Measurements from ENCODE around the gene OR51B5. TPM values are rescaled to one million over a fixed set of nuclear protein-coding genes. Genes with fewer than 3 reads are reported as not detected.

The OR51B5 gene
- total RNA-seq, 1 experiment from 2014 or later = not detected

- no TSS peak for BruUV-seq (replicated peaks)
- Mint-ChIP-seq H3K9me3 (ENCODE audit: unreplicated experiment) (no peaks in the 10 kb centered on the region), H3K27ac (ENCODE audit: low read depth, unreplicated experiment) (no peak overlapping the region), H3K4me1 (ENCODE audit: insufficient read depth, unreplicated experiment) (no peaks in the 10 kb centered on the region), H3K36me3 (ENCODE audit: insufficient read depth, unreplicated experiment) (no peaks in the 10 kb centered on the region), H3K4me3 (ENCODE audit: unreplicated experiment) (no peak overlapping the region), H3K27me3 (ENCODE audit: insufficient read depth, unreplicated experiment) (peaks cover 30% of the 10 kb centered on the region)
- no peak for DNase-seq (ENCODE audit: unreplicated experiment)
- intact Hi-C loops (cut with micrococcal nuclease) = loop anchor here (5.0 kb wide), 1 partner anchor 666 kb away; no protein-coding TSS in a partner anchor
- ChIA-PET POLR2A (no interaction called here), CTCF (interaction anchor here (0.7 kb wide), 2 partner anchors 90 to 163 kb away, joined by 3 to 5 read pairs; no protein-coding TSS in a partner anchor)
- TF ChIP-seq, protein P1, sequence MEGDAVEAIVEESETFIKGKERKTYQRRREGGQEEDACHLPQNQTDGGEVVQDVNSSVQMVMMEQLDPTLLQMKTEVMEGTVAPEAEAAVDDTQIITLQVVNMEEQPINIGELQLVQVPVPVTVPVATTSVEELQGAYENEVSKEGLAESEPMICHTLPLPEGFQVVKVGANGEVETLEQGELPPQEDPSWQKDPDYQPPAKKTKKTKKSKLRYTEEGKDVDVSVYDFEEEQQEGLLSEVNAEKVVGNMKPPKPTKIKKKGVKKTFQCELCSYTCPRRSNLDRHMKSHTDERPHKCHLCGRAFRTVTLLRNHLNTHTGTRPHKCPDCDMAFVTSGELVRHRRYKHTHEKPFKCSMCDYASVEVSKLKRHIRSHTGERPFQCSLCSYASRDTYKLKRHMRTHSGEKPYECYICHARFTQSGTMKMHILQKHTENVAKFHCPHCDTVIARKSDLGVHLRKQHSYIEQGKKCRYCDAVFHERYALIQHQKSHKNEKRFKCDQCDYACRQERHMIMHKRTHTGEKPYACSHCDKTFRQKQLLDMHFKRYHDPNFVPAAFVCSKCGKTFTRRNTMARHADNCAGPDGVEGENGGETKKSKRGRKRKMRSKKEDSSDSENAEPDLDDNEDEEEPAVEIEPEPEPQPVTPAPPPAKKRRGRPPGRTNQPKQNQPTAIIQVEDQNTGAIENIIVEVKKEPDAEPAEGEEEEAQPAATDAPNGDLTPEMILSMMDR (IDR thresholded peaks at IDR 0.05; ENCODE audit: unreplicated experiment) = no peak
Measured at GRCh38 chr11:5293028-5293427, 50.3 kb downstream of the OR51B5 start.

Other genes with a start within 250 kb of the OR51B5 start
- not detected in 2 replicates for gene OR52A5, start 205.2 kb downstream of the OR51B5 start, total RNA-seq (2022)
- not detected in 2 replicates for gene OR52A1, start 188.8 kb downstream of the OR51B5 start, total RNA-seq (2022)
- gene OR51V1, start 142.8 kb downstream of the OR51B5 start, total RNA-seq (2022) = not detected in 2 replicates
- gene HBB, start 116.5 kb downstream of the OR51B5 start, total RNA-seq (2022) = not detected in 2 replicates
- gene HBD, start 109.0 kb downstream of the OR51B5 start, total RNA-seq (2022) = not detected in 2 replicates
- gene HBG1, start 93.7 kb downstream of the OR51B5 start, total RNA-seq (2022) = not detected in 2 replicates
- not detected in 2 replicates for gene HBG2, start 88.7 kb downstream of the OR51B5 start, total RNA-seq (2022)
- not detected in 2 replicates for gene HBE1, start 73.6 kb downstream of the OR51B5 start, total RNA-seq (2022)
- gene OR51B4, start 41.6 kb downstream of the OR51B5 start, total RNA-seq (2022) = not detected in 2 replicates
- not detected in 2 replicates for gene OR51B2, start 19.2 kb downstream of the OR51B5 start, total RNA-seq (2022)
- not detected in 2 replicates for gene OR51B6, start 8.0 kb upstream of the OR51B5 start, total RNA-seq (2022)
- gene OR51M1, start 40.3 kb upstream of the OR51B5 start, total RNA-seq (2022) = not detected in 2 replicates
- not detected in 2 replicates for gene OR51Q1, start 78.6 kb upstream of the OR51B5 start, total RNA-seq (2022)
- gene OR51I1, start 98.0 kb upstream of the OR51B5 start, total RNA-seq (2022) = not detected in 2 replicates
- gene OR51I2, start 105.8 kb upstream of the OR51B5 start, total RNA-seq (2022) = not detected in 2 replicates
- not detected in 2 replicates for gene OR52D1, start 145.2 kb upstream of the OR51B5 start, total RNA-seq (2022)
- not detected in 2 replicates for gene UBQLN3, start 166.4 kb upstream of the OR51B5 start, total RNA-seq (2022)
- not detected in 2 replicates for gene UBQLNL, start 173.2 kb upstream of the OR51B5 start, total RNA-seq (2022)
- not detected in 2 replicates for gene OR52H1, start 205.0 kb upstream of the OR51B5 start, total RNA-seq (2022)
- gene OR52B6, start 237.4 kb upstream of the OR51B5 start, total RNA-seq (2022) = not detected in 2 replicates